CD4-positive, CD25-positive, alpha-beta regulatory T cell (primary cell): Measurements from ENCODE around the gene FTMT. TPM values are rescaled to one million over a fixed set of nuclear protein-coding genes. Genes with fewer than 3 reads are reported as not detected.
"Not testable (repeated sequence)": the region's sequence is repeated elsewhere in the genome, so short reads cannot be mapped to it uniquely, and the experiment has no call there.

Source experiments
- ATAC-seq, 2 donors: fragments of 150-1000 bp; cut with Tn5 transposase; one replicate each; pipeline ENCODE4 v1.10.0; 2021; ENCODE audit warnings: low read depth in 2 of 2, moderate number of reproducible peaks in 2 of 2, moderate library complexity in 1 of 2
- DNase-seq, 3 donors: peaks; one replicate each; pipeline versions ENCODE4 v3.0.0 to v3.0.0-alpha.2; 2012 to 2022; ENCODE audit warnings: mixed read lengths in 1 of 3
- H3K27ac ChIP-seq: one replicate; pipeline ENCODE4 v1.7.0; 2013; ENCODE audit warnings: mild to moderate bottlenecking, low read length; ENCODE audit not compliant: insufficient read depth, poor library complexity, severe bottlenecking
- H3K27me3 ChIP-seq: one replicate; pipeline ENCODE4 v1.7.0; 2013; ENCODE audit warnings: low read length; ENCODE audit not compliant: control insufficient read depth, insufficient read depth
- H3K36me3 ChIP-seq: one replicate; pipeline ENCODE4 v1.7.0; 2013; ENCODE audit warnings: mild to moderate bottlenecking, low read length, moderate library complexity; ENCODE audit not compliant: control insufficient read depth, insufficient read depth
- H3K4me1 ChIP-seq: 2 replicates; pipeline ENCODE4 v1.7.0; 2013; ENCODE audit warnings: mild to moderate bottlenecking, low read length; ENCODE audit not compliant: insufficient read depth, control insufficient read depth, poor library complexity, severe bottlenecking
- H3K4me3 ChIP-seq: one replicate; pipeline ENCODE4 v1.7.0; 2013; ENCODE audit warnings: low read depth, mild to moderate bottlenecking, low read length, moderate library complexity
- H3K9me3 ChIP-seq, 2 experiments: 1 replicate in 1 of 2; 2 replicates in 1 of 2; pipeline ENCODE4 v1.7.0; 2013; ENCODE audit warnings: low read length in 2 of 2, mild to moderate bottlenecking in 1 of 2, moderate library complexity in 1 of 2; ENCODE audit not compliant: control insufficient read depth in 2 of 2
- H3K27ac Mint-ChIP-seq, 3 donors: one replicate each; pipeline ENCODE4 v1.8.0; 2020 to 2022; ENCODE audit warnings: mild to moderate bottlenecking in 3 of 3, mixed read lengths in 3 of 3, moderate library complexity in 2 of 3
- H3K27me3 Mint-ChIP-seq: one replicate; pipeline ENCODE4 v1.8.0; 2022; ENCODE audit warnings: mild to moderate bottlenecking, mixed read lengths
- H3K36me3 Mint-ChIP-seq: one replicate; pipeline ENCODE4 v1.8.0; 2020; ENCODE audit warnings: mixed read lengths
- H3K4me1 Mint-ChIP-seq, 4 donors: one replicate each; pipeline ENCODE4 v1.8.0; 2020 to 2022; ENCODE audit warnings: mixed read lengths in 4 of 4, mild to moderate bottlenecking in 1 of 4
- H3K4me3 Mint-ChIP-seq, 4 donors: one replicate each; pipeline ENCODE4 v1.8.0; 2020 to 2022; ENCODE audit warnings: mild to moderate bottlenecking in 4 of 4, mixed read lengths in 4 of 4, moderate library complexity in 3 of 4
- H3K9me3 Mint-ChIP-seq, 7 donors: one replicate each; pipeline ENCODE4 v1.8.0; 2020 to 2022; ENCODE audit warnings: mixed read lengths in 7 of 7, mild to moderate bottlenecking in 3 of 7, moderate library complexity in 2 of 7
- polyA plus RNA-seq, 4 donors: library from polyadenylated mRNA; unstranded; fragments of 300-500 nt; fragmentation: Illumina TruSeq; gene quantifications; one replicate each; pipeline ENCODE4 v1.2.3, GENCODE V29; 2021
- total RNA-seq: library from RNA; stranded (reverse); gene quantifications from one replicate; pipeline ENCODE4 v1.2.3, GENCODE V29; 2022

FTMT gene
- total RNA-seq = not detected
- not detected for polyA plus RNA-seq

DNA sequence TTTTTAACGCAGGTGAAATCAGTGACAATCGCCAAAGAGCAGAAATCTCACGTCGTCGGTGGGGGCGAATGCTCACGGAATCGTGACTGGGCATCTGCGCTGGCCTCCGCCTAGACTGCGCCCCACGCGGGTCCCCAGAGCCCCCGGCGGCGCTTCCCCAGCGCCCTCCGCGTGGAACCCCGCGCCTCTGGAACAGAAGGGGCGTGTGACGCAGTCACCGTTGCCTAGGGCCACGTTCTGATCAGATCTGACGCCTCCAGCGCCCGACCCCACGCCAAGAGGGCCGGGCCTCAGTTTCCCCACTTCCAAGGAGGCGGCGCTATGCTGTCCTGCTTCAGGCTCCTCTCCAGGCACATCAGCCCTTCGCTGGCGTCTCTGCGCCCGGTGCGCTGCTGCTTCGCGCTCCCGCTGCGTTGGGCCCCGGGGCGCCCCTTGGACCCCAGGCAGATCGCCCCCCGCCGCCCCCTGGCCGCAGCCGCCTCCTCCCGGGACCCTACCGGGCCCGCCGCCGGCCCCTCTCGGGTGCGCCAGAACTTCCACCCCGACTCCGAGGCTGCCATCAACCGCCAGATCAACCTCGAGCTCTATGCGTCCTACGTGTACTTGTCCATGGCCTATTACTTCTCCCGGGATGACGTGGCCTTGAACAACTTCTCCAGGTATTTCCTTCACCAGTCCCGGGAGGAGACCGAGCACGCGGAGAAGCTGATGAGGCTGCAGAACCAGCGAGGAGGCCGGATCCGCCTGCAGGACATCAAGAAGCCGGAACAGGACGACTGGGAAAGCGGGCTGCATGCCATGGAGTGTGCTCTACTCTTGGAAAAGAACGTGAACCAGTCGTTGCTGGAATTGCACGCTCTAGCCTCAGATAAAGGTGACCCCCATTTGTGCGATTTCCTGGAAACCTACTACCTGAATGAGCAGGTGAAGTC, at the start of gene FTMT:
Gene FTMT, plus strand, starts transcription at position 240 of the 932 bp plus-strand sequence. Its CDS starts 82 bp downstream, at position 322.
- H3K9me3 ChIP-seq = no peaks in the 10 kb centered on the region
- H3K9me3 Mint-ChIP-seq = peaks cover 0 to 4% (median 2%) of the 10 kb centered on the region in 7 donors
- H3K27me3 ChIP-seq = no peaks in the 10 kb centered on the region
- no peaks in the 10 kb centered on the region for H3K4me1 ChIP-seq
- H3K27ac ChIP-seq = no peak within 1 kb of the TSS
- H3K27ac Mint-ChIP-seq = no peak within 1 kb of the TSS
- H3K27me3 Mint-ChIP-seq = peaks cover 5% of the 10 kb centered on the region
- H3K36me3 ChIP-seq = no peaks in the 10 kb centered on the region
- H3K4me3 ChIP-seq = no peak within 1 kb of the TSS
- DNase-seq (no peak), ATAC-seq (no peak)
- no peaks in the 10 kb centered on the region for H3K4me1 Mint-ChIP-seq
- H3K4me3 Mint-ChIP-seq = no peak within 1 kb of the TSS
- H3K36me3 Mint-ChIP-seq = no peaks in the 10 kb centered on the region

DNA sequence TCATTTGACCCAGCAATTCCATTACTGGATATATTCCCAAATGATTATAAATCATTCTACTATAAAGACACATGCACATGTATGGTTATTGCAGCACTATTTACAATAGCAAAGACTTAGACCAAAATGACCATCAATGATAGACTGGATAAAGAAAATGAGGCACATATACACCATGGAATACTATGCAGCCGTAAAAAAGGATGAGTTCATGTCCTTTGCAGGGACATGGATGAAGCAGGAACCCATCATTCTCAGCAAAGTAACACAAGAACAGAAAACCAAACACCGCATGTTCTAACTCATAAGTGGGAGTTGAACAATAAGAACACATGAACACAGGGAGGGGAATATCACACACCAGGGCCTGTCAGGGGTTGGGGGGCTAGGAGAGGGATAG, 46.4 kb upstream of the FTMT start:
- not testable (repeated sequence) for H3K36me3 ChIP-seq, H3K27me3 ChIP-seq, H3K36me3 Mint-ChIP-seq, H3K4me3 ChIP-seq, H3K4me1 Mint-ChIP-seq, H3K9me3 ChIP-seq, ATAC-seq, H3K4me1 ChIP-seq, DNase-seq, H3K27me3 Mint-ChIP-seq, H3K4me3 Mint-ChIP-seq, H3K27ac Mint-ChIP-seq, H3K27ac ChIP-seq
- peaks cover 0 to 17% (median 9%) of the 10 kb centered on the region in 7 donors for H3K9me3 Mint-ChIP-seq

DNA sequence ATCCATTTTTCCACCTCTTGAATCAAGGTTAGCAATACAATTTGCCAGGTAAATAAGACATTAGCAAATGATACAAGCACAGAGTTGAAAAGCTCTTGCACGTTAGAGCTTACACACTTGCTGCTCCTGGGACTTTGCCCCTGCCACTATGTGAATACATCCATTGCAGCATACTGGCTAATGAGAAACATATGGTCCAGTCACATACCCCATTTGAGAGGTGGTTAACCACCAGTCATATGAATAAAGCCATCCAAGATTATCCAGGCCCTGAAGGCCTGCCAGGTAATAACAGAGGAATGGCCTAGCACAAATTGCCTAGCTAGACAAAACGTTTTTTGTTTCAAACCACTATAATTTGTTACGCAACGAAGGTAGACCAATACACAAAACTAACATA, 45.8 kb upstream of the FTMT start:
- no peaks in the 10 kb centered on the region for H3K36me3 ChIP-seq
- Mint-ChIP-seq H3K27ac (no peak overlapping the region), H3K4me3 (no peak overlapping the region), H3K27me3 (no peaks in the 10 kb centered on the region), H3K9me3 (peaks cover 1 to 22% (median 9%) of the 10 kb centered on the region in 7 donors), H3K36me3 (no peaks in the 10 kb centered on the region), H3K4me1 (no peaks in the 10 kb centered on the region)
- no peak overlapping the region for H3K4me3 ChIP-seq
- H3K4me1 ChIP-seq = no peaks in the 10 kb centered on the region
- no peak overlapping the region for H3K27ac ChIP-seq
- H3K27me3 ChIP-seq = no peaks in the 10 kb centered on the region
- no peak for ATAC-seq
- no peaks in the 10 kb centered on the region for H3K9me3 ChIP-seq
- DNase-seq = no peak

DNA sequence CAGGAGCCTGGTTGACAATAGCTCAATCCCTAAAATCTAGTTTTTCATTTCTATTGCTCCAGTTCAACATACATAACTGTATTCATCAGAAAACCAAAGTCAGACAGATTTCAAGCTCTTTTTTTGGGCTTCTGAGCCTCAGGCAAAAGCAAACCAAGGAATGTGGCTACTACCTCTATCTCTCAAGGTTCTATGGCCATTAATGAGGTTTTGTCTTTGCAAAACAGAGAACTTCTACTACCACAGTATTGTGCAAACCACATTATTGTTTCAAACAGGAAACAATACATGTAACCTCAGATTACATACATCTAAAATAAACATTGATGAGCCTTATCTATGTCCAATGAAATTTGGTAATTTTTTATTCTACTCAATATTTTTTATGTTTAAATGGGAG, 35.5 kb upstream of the FTMT start:
- no peaks in the 10 kb centered on the region for H3K4me1 ChIP-seq
- Mint-ChIP-seq H3K36me3 (no peaks in the 10 kb centered on the region), H3K4me3 (no peak overlapping the region), H3K27me3 (no peaks in the 10 kb centered on the region), H3K27ac (no peak overlapping the region), H3K4me1 (no peaks in the 10 kb centered on the region), H3K9me3 (peaks cover 0 to 7% (median 3%) of the 10 kb centered on the region in 7 donors)
- no peaks in the 10 kb centered on the region for H3K36me3 ChIP-seq
- H3K4me3 ChIP-seq = no peak overlapping the region
- no peaks in the 10 kb centered on the region for H3K9me3 ChIP-seq
- ATAC-seq = no peak
- DNase-seq = no peak
- H3K27ac ChIP-seq = no peak overlapping the region
- H3K27me3 ChIP-seq = no peaks in the 10 kb centered on the region

DNA sequence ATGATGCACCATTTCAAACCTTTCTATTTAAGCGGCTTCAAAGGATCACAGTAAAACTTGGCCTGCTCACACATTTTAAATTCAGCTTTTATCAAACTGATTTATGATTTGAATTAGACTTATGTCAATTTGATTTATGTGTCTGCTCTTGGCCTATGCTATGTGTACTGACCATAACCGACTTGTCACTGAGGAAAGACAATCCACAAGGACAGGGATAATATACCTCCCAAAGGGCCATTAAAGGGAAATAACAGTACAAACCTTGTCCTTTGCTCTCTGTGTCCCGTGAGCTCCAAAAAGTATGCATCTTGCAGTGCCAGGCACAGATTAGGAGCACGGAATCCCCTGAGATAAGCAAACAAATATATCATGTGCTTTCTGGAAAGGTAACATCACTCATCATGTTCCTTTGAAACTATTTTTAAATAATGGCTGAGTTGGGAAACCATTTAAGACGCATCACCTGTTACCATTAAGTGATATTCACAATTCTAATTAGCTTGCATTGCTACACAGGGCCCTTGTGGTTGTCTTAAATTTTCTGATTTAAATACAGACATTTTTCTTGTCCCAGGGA, 31.9 kb upstream of the FTMT start:
- H3K36me3 Mint-ChIP-seq = no peaks in the 10 kb centered on the region
- no peak for ATAC-seq
- no peaks in the 10 kb centered on the region for H3K36me3 ChIP-seq

DNA sequence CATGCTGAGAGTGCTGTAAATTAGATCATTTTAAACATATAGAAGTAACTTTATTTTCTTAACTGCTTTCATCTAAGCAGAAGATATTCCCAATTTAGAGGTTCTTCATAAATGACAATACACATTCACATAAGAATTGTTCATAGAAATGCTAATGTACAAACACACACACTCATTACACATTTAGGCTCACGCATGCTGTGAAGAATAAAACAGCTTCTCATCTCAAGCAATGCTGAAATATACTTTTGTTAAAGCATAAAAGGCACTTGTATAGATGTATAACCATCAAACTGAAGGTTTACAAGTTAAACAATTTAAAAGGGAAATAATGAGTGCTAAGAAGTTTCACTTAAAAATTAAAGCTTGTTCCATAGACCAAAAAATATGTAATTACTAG, 18.1 kb upstream of the FTMT start:
- H3K9me3 Mint-ChIP-seq = peaks cover 0 to 7% (median 2%) of the 10 kb centered on the region in 7 donors
- no peak overlapping the region for H3K4me3 Mint-ChIP-seq
- no peak overlapping the region for H3K27ac Mint-ChIP-seq

More for the DNA sequence above, 31.9 kb upstream of the FTMT start:
- no peaks in the 10 kb centered on the region for H3K27me3 ChIP-seq
- Mint-ChIP-seq H3K4me3 (no peak overlapping the region), H3K27me3 (no peaks in the 10 kb centered on the region), H3K4me1 (no peaks in the 10 kb centered on the region), H3K27ac (no peak overlapping the region), H3K9me3 (peaks cover 0 to 11% (median 6%) of the 10 kb centered on the region in 7 donors)
- DNase-seq = no peak
- H3K4me1 ChIP-seq = no peaks in the 10 kb centered on the region
- H3K9me3 ChIP-seq = no peaks in the 10 kb centered on the region
- H3K27ac ChIP-seq = no peak overlapping the region
- no peak overlapping the region for H3K4me3 ChIP-seq

DNA sequence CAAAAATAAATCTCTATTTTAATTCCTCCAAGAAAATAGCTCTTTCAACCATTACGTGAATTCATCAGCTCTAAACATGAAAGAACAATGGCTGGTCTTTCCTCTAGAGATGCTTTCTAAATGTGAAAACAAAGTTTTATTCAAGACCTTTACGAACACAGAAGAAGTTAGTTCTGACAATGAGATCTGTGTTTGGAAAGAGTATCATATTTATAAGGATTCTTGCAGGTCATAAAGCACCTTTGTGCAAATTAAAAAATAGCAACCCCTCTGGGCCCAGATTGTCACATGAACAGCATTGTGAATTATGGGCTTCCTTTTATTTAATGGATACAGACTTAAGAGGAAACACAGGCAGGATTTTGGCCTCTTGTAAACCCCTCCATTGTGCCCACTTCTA, 17.7 kb upstream of the FTMT start:
- Mint-ChIP-seq H3K4me1 (no peaks in the 10 kb centered on the region), H3K27ac (no peak overlapping the region), H3K9me3 (peaks cover 0 to 7% (median 2%) of the 10 kb centered on the region in 7 donors), H3K36me3 (no peaks in the 10 kb centered on the region), H3K27me3 (no peaks in the 10 kb centered on the region), H3K4me3 (no peak overlapping the region)
- Histone ChIP-seq H3K4me1 (no peaks in the 10 kb centered on the region), H3K27me3 (no peaks in the 10 kb centered on the region), H3K4me3 (no peak overlapping the region), H3K9me3 (no peaks in the 10 kb centered on the region), H3K36me3 (no peaks in the 10 kb centered on the region), H3K27ac (no peak overlapping the region)
- ATAC-seq (no peak), DNase-seq (no peak)

More for the DNA sequence above, 18.1 kb upstream of the FTMT start:
- Histone ChIP-seq H3K27ac (no peak overlapping the region), H3K4me3 (no peak overlapping the region), H3K4me1 (no peaks in the 10 kb centered on the region), H3K9me3 (no peaks in the 10 kb centered on the region), H3K36me3 (no peaks in the 10 kb centered on the region), H3K27me3 (no peaks in the 10 kb centered on the region)
- H3K27me3 Mint-ChIP-seq = no peaks in the 10 kb centered on the region
- no peak for DNase-seq
- ATAC-seq = no peak
- no peaks in the 10 kb centered on the region for H3K36me3 Mint-ChIP-seq
- no peaks in the 10 kb centered on the region for H3K4me1 Mint-ChIP-seq
